Hypothalamus (tissue), 51 donors: Measurements from ENCODE around the gene GRM1.

Experiments
- DNase-seq, 51 donors: peaks; one replicate each; lab custom pipeline; 2025; lab: John Stamatoyannopoulos, UW

Gene GRM1

GRCh38 chr6:146310628-146311027 lies 281.8 kb downstream of the GRM1 start:
- DNase-seq: no peak

- no peak for DNase-seq
These were observed 282.2 kb downstream of the GRM1 start for GRCh38 chr6:146311079-146311478.

DNA sequence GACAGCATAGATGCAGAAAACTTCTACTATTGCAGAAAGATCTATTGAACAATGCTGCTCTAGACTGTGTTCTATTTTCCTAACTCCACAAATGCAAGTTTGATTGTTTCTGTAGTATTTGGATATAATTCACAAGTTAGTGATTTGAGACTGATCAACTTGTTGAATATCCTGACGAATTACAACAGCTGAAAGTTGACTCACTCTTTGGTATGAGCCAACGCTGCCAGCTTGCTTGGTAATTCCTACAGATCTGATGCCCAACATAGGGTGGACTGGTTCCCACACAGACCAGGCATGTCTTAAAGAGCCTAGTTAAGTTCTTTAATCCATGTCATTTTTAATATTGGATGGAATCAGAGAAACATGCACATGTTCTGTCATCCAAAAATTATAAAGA lies 283.7 kb downstream of the GRM1 start:
- DNase-seq: no peak

GRCh38 chr6:146315381-146316174 lies 286.7 kb downstream of the GRM1 start:
- DNase-seq: no peak

GRCh38 chr6:146316175-146316495 lies 287.3 kb downstream of the GRM1 start:
- DNase-seq: no peak

GRCh38 chr6:146331013-146331412 lies 302.2 kb downstream of the GRM1 start:
- no peak for DNase-seq

- DNase-seq: no peak
These were observed 306.5 kb downstream of the GRM1 start for GRCh38 chr6:146335336-146335735.

- DNase-seq: no peak
These were observed 307.3 kb downstream of the GRM1 start for GRCh38 chr6:146336191-146336590.

DNA sequence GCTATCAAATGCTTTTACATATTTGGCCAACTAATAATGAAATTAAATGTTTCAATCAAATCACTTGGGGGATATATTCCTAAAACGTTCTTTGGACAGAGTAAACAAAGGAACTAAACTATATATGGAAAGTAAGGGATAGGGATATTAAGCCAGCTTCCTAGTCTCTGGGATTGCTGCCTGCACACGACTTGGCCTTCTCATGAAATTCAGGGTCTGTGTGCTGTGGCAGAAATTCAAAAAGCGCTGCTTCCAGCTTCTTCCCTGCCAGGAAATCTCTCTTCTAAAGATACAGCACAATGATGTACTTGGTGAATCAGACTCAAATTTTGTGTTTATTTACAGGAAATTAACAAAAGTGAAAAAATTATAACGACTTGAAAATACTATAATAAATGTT lies 308.5 kb downstream of the GRM1 start:
- DNase-seq: peak in 7 of 51 donors; percentile 1 to 16 (median 9)

DNA sequence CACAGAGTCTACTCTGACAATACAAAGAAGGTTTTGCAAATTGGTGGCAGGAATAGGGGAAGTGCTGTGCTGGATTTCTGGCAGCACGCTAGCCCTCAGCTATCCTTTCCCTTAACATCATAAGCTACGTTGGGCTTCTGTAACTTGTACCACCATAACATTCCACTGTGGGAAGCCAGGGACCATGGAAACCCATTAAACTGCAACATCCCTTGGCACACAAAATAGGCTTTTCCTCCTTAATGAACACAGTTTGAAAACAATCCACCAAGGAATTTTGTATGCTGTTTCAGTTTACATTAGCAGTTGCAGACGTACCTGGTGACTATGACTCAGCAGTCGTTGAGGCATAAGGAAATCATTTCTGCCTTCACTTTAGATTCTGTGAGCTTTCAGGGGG lies 310.9 kb downstream of the GRM1 start:
- no peak for DNase-seq

GRCh38 chr6:146341493-146342230 lies 312.8 kb downstream of the GRM1 start:
- no peak for DNase-seq

DNA sequence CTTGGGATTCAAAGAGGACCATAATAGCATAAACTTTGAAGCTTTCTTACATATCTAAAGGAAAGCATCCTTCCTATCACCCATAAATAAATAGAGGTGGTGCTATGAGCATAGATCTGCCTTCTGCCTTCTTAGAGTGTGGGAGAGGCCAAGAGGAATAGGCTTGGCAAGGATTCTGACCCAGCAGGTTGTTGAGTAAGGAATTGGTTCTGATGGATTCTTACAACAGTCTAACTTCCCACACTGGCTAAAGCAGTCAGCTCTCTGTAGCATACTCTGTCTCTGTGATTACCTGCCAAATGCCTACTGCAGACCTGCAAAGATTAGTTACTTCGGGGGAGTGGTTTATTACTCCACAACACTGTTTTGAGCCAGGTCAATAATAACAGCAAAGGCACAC lies 316.7 kb downstream of the GRM1 start:
- no peak for DNase-seq

DNA sequence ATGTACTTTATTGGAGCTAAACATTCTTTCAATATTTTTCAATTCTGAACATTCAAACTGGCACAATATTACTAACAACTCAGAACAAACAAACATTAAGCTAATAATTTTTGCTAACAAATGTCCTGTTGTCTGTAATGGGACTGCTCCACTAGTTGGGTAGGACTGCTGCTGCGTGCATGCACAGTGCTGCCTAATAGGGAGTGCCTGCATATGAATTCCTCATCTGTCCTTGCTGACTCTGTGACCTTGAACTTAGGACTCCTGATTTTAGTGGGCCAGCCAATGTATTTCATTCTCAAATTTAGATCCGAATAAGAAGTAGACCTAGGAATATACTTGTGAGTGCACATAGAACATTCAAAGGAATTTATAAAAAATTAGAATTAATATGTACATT lies 318.2 kb downstream of the GRM1 start:
- DNase-seq: no peak

GRCh38 chr6:146347690-146348089 lies 318.8 kb downstream of the GRM1 start:
- no peak for DNase-seq

GRCh38 chr6:146351018-146351417 lies 322.2 kb downstream of the GRM1 start:
- DNase-seq: no peak

DNA sequence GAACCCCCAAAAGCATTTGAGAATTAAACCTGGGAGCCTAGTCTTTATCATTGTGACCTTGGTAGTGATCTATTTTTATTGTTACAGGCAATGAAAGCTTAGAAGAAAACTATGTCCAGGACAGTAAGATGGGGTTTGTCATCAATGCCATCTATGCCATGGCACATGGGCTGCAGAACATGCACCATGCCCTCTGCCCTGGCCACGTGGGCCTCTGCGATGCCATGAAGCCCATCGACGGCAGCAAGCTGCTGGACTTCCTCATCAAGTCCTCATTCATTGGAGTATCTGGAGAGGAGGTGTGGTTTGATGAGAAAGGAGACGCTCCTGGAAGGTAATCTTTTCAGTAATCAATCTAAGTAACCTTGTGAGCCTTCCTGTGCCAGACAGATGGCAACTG lies 323.3 kb downstream of the GRM1 start:
- no peak for DNase-seq

GRCh38 chr6:146354451-146354850 lies 325.6 kb downstream of the GRM1 start:
- no peak for DNase-seq

- no peak for DNase-seq
These were observed 326.7 kb downstream of the GRM1 start for GRCh38 chr6:146355521-146356100.

DNA sequence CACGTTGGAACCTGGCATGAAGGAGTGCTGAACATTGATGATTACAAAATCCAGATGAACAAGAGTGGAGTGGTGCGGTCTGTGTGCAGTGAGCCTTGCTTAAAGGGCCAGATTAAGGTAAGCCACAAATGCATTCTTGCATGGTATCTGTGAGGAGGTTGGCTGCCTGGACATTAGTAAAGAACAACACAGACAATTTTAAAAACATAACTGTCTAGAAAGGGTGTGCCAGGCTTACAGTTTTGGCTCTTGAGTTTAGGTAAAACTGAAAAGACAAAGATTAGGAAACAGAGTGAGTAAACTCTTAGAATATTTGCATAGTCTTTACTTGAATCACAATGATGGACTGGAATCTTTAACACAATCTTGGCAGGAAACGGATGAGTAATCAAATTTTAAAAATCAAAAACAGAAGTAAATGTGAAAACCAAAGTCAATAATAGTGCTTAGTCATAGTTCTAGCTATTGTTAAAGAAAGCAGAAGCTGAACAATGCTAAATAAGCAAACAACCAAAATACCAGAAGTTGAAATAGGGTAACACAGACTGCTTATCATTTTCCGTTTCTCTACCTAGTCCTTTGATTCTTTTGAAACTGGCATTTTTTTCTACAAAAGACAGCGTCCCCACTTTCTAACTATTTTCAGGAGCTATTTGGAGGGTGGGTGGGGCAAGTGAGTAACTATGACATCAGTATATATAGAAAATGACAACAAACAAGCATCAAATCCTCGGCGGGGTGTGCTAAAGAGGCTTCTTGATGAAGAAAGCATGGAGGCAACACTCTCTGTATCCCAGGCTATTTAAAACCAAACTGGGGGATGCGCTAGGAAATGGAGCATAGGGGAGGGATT lies 328.9 kb downstream of the GRM1 start:
- no peak for DNase-seq

- DNase-seq: no peak
These were observed 329.7 kb downstream of the GRM1 start for GRCh38 chr6:146358431-146359046.

DNA sequence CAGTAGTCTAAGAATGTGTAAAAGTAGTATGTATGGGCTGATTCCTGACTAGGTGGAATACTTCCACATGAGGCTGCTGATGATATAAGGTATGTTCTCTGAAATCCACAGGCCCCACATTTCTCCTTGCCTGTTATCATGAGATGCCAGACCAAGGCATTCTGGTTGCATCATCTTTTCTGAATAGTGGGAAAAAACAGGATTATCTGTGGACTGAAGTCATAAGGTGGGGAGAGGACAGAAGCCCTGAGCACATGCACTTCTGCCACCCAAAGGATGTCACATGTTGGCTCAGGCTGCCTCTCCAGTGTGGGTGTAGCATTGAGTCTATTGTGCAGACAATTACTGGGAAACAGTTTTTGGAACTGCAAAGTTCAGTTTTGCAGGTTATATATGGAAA lies 330.3 kb downstream of the GRM1 start:
- no peak for DNase-seq
